Kidney epithelial cell (primary cell): Measurements from ENCODE around the gene ZDHHC4. TPM values are rescaled to one million over a fixed set of nuclear protein-coding genes. Genes with fewer than 3 reads are reported as not detected.

Experiments
- DNase-seq: peaks from one replicate; pipeline ENCODE4 v3.0.0-alpha.2; 2010; ENCODE audit warnings: low read depth
- H3K27me3 ChIP-seq: 2 replicates; pipeline ENCODE4 v1.6.0; 2011; ENCODE audit warnings: low read length; ENCODE audit not compliant: control insufficient read depth, insufficient read depth
- H3K36me3 ChIP-seq: 2 replicates; pipeline ENCODE4 v1.5.1; 2011; ENCODE audit warnings: low read length; ENCODE audit not compliant: control insufficient read depth, insufficient read depth
- H3K4me3 ChIP-seq: 2 replicates; pipeline ENCODE4 v1.5.1; 2011; ENCODE audit warnings: low read depth, mild to moderate bottlenecking, control low read depth, low read length
- total RNA-seq: library from RNA; depleted of rRNA; stranded (reverse); fragments of >200 nt; gene quantifications from 2 replicates; pipeline ENCODE4 v1.2.3, GENCODE V29; 2015
- TF ChIP-seq, protein P1 (sequence below): IDR thresholded peaks from 2 replicates; pipeline ENCODE4 v1.5.1; 2011; ENCODE audit warnings: mild to moderate bottlenecking, moderate library complexity, low read length, control low read depth, inconsistent platforms; ENCODE audit not compliant: insufficient read depth, poor library complexity, severe bottlenecking

The ZDHHC4 gene
- total RNA-seq, 1 donor from 2014 or later, result 53.5 TPM

DNA sequence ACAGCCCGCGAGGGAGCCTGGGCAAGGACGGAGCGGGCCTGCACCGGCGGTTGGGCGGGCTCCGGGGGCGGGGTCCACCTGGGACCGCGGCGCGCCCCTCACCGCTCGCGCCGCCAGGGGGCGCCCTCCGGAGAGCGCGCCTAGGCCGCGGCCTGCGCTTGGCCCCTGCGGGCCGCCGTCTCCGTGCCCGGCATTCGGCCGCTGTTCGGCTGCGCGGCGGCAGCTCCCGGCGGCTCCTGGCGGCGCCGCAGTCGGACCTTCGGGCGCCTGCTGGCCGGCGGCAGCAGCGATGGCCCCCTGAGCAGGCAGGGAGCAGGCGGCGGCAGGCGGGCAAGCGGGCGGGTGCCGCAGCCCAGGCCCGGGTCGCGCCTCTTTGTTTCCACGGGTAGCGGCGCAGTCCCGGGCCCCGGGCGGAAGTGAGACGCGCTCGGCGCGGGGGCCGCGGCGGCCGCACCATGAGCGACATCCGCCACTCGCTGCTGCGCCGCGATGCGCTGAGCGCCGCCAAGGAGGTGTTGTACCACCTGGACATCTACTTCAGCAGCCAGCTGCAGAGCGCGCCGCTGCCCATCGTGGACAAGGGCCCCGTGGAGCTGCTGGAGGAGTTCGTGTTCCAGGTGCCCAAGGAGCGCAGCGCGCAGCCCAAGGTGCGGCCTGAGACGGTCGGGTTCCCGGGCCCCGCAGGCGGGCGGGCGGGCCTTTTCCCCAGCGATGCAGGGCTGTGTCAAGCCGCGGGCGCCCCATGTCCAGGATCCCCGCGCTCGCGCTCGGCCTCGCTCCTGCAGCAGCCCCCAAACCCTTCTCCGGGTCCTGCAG lies 12.8 kb downstream of the ZDHHC4 start, which contains the start of gene INTS15:
TSS of gene INTS15 (plus strand) at position 193 of the 816 bp plus-strand sequence. CDS start at position 456, 263 bp downstream.
- no peak for DNase-seq
- Histone ChIP-seq H3K4me3 (peak within 1 kb of the TSS; percentile 68), H3K27me3 (no peaks in the 10 kb centered on the region), H3K36me3 (peaks cover 2% of the 10 kb centered on the region)
- TF ChIP-seq, protein P1, sequence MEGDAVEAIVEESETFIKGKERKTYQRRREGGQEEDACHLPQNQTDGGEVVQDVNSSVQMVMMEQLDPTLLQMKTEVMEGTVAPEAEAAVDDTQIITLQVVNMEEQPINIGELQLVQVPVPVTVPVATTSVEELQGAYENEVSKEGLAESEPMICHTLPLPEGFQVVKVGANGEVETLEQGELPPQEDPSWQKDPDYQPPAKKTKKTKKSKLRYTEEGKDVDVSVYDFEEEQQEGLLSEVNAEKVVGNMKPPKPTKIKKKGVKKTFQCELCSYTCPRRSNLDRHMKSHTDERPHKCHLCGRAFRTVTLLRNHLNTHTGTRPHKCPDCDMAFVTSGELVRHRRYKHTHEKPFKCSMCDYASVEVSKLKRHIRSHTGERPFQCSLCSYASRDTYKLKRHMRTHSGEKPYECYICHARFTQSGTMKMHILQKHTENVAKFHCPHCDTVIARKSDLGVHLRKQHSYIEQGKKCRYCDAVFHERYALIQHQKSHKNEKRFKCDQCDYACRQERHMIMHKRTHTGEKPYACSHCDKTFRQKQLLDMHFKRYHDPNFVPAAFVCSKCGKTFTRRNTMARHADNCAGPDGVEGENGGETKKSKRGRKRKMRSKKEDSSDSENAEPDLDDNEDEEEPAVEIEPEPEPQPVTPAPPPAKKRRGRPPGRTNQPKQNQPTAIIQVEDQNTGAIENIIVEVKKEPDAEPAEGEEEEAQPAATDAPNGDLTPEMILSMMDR, result no peak

DNA sequence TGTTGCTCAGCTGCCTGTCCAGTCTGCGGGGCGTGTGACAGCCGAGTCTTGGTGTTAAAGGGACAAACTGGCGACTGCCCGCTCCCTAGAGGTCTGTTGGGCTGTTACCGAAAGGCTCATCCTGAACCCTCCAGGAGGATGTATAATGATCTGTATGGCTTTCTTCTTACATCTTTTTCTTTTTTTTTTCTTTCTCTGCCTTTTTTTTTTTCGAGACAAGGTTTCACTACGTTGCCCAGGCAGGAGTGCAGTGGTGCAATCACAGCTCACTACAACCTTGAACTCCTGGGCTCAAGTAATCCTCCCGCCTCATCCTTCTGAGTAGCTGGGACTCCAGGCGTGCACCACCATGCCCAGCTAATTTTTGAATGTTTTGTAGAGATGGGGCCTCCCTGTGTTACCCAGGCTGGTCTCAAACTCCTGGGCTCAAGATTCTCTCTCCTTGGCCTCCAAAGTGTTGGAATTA lies 13.4 kb downstream of the ZDHHC4 start:
- Histone ChIP-seq H3K27me3 (no peaks in the 10 kb centered on the region), H3K4me3 (peak overlapping the region; percentile 68), H3K36me3 (peaks cover 4% of the 10 kb centered on the region)
- DNase-seq, result no peak
- TF ChIP-seq, protein P1, result no peak

- TF ChIP-seq, protein P1, result no peak
- no peak overlapping the region for H3K4me3 ChIP-seq
- DNase-seq, result no peak
- peaks cover 2% of the 10 kb centered on the region for H3K36me3 ChIP-seq
- no peaks in the 10 kb centered on the region for H3K27me3 ChIP-seq
Measured at GRCh38 chr7:6600093-6600492, 22.8 kb downstream of the ZDHHC4 start.

DNA sequence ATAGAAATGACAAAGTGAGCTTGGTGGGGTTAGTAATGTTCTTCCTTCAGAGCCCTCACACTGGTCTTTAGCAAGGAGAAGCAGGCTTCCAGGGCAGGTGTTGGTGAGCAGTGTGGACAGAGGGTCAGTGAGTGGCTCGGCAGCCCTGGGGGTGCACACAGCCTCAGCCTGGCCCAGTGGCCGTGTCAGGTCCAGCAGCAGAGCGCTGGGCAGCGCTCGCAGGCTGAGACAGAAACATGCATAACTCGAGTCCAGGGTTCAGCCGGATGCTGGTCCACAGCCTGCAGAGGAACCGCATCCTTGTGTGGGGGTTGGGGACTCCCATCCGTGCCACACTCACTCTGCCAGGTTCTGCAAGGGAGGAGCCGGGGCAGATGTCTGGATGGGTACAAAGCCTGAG lies 27.2 kb downstream of the ZDHHC4 start:
- no peak for DNase-seq
- Histone ChIP-seq H3K4me3 (no peak overlapping the region), H3K27me3 (no peaks in the 10 kb centered on the region), H3K36me3 (no peaks in the 10 kb centered on the region)
- TF ChIP-seq, protein P1, result no peak

DNA sequence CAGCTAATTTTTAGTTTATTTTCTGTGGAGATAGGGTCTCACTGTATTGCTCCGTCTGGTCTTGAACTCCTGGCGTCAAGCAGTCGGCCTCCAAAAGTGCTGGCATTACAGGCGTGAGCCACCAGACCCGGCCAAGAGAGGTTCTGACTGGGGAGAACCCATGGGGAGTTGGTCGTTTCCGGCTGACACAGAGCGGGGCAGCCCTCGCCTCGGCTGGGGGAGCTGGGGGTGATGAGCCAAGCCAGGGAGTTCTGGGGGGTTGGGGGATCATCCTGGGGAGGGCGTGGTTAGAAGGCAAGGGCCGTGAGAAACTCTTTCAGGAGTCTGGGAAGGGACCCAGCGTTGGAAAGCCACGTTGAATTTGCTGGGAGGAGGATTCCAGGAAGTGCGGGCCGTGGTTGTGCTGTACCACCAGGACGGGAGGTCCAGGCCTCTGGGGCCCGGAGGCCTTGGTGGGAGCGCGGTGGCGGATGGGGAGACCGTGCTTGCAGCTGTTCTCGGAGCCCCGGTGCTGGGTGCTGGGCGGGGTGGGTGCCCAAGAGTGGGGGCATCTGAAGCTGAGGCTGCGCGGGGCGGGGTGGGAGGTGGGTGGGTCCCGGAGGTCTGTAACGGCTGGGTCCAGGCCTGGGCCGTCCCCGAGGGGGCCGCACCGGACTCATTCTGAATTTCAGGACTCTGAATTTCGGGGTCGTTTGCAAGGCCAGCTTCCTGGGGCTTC lies 29.8 kb downstream of the ZDHHC4 start:
- no peak for DNase-seq
- H3K27me3 ChIP-seq, result no peaks in the 10 kb centered on the region
- TF ChIP-seq, protein P1, result no peak
- no peak overlapping the region for H3K4me3 ChIP-seq
- no peaks in the 10 kb centered on the region for H3K36me3 ChIP-seq
